Measurements from ENCODE around the gene PRPSAP1. TPM values are rescaled to one million over a fixed set of nuclear protein-coding genes. Genes with fewer than 3 reads are reported as not detected.
"Not testable (repeated sequence)": the region's sequence is repeated elsewhere in the genome, so short reads cannot be mapped to it uniquely, and the experiment has no call there.

PRPSAP1 gene
- total and polyA plus RNA-seq, 2 experiments from 2014 or later: 59.5 to 80.4 TPM

DNA sequence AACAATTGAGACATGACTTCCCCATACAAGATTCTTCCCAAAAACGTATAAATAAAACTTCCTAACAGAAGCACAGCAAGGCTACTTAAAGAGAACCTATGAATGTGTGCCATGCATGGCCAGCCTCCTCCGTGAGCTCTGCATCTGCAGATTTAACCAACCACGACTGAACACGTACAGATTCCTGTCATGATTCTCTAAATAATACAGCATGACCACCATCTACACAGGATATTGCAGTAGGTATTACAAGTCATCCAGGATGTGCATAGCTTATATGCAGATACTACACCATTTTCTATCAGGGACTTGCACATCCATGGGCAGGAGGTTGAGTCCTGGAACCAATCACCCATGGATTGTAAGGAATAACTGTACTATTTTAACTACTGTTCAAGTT lies 44.3 kb downstream of the PRPSAP1 start:
- no peaks in the 10 kb centered on the region for H3K27me3 ChIP-seq
- no peak for DNase-seq (ENCODE audit: low read depth in 1 of 2, low spot score in 1 of 2)
- H3K4me3 ChIP-seq: no peak overlapping the region
- no peaks in the 10 kb centered on the region for H3K9me3 ChIP-seq (ENCODE audit: low read depth)
- no peaks in the 10 kb centered on the region for H3K4me1 ChIP-seq (ENCODE audit: low read depth)
- H3K36me3 ChIP-seq: peaks cover 13% of the 10 kb centered on the region
- TF ChIP-seq, protein P1, sequence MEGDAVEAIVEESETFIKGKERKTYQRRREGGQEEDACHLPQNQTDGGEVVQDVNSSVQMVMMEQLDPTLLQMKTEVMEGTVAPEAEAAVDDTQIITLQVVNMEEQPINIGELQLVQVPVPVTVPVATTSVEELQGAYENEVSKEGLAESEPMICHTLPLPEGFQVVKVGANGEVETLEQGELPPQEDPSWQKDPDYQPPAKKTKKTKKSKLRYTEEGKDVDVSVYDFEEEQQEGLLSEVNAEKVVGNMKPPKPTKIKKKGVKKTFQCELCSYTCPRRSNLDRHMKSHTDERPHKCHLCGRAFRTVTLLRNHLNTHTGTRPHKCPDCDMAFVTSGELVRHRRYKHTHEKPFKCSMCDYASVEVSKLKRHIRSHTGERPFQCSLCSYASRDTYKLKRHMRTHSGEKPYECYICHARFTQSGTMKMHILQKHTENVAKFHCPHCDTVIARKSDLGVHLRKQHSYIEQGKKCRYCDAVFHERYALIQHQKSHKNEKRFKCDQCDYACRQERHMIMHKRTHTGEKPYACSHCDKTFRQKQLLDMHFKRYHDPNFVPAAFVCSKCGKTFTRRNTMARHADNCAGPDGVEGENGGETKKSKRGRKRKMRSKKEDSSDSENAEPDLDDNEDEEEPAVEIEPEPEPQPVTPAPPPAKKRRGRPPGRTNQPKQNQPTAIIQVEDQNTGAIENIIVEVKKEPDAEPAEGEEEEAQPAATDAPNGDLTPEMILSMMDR (IDR thresholded peaks at IDR 0.05; ENCODE audit: low read depth, low read length): no peak
- no peak overlapping the region for H3K27ac ChIP-seq

DNA sequence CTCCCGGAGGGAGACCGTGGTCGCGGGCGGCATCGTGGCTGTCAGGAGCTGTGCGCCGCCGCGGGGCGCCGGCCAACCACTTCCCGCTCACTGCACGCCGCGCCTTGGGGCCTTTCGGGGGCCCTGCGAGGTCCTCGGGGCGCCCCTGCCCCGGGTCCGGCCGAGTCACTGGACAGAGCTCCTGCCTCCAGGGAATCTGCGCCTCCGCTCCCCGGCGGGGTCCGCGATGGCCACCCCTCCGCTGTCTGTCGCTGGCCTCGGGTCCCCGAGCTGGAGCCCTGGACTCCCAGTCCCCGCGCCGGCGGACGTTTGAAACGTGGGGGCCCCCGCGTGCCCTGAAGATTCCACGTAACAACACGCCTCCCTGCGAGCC lies 45.8 kb downstream of the PRPSAP1 start, which contains the start of gene QRICH2:
QRICH2 (minus strand) TSS at position 311 of the 373 bp plus-strand sequence; CDS start at position 33, 278 bp downstream.
- TF ChIP-seq, protein P1 (IDR thresholded peaks at IDR 0.05; ENCODE audit: low read depth, low read length): no peak
- Histone ChIP-seq H3K4me3 (no peak within 1 kb of the TSS), H3K27me3 (no peaks in the 10 kb centered on the region), H3K27ac (no peak within 1 kb of the TSS), H3K9me3 (ENCODE audit: low read depth) (no peaks in the 10 kb centered on the region), H3K4me1 (ENCODE audit: low read depth) (no peaks in the 10 kb centered on the region), H3K36me3 (peaks cover 4% of the 10 kb centered on the region)
- DNase-seq (ENCODE audit: low read depth in 1 of 2, low spot score in 1 of 2): no peak

GRCh38 chr17:76307299-76307965 lies 46.3 kb downstream of the PRPSAP1 start:
- Histone ChIP-seq H3K4me1 (ENCODE audit: low read depth) (no peaks in the 10 kb centered on the region), H3K27me3 (no peaks in the 10 kb centered on the region), H3K36me3 (peaks cover 4% of the 10 kb centered on the region), H3K4me3 (no peak overlapping the region), H3K27ac (no peak overlapping the region), H3K9me3 (ENCODE audit: low read depth) (no peaks in the 10 kb centered on the region)
- TF ChIP-seq, protein P1 (IDR thresholded peaks at IDR 0.05; ENCODE audit: low read depth, low read length): no peak
- DNase-seq (ENCODE audit: low read depth in 1 of 2, low spot score in 1 of 2): no peak

DNA sequence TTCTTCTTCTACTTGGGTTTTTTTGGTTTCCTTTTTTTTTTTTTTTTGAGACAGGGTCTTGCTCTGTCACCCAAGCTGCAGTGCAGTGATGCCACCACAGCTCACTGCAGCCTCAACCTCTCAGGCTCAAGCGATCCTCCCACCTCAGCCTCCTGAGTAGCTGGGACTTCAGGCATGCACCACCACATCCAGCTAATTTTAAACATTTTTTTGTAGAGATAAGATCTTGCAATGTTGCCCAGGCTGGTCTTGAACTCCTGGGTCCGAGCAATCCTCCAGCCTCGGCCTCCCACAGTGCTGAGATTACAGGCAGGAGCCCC lies 48.6 kb downstream of the PRPSAP1 start:
- H3K27ac ChIP-seq; H3K9me3 ChIP-seq (ENCODE audit: low read depth); H3K4me1 ChIP-seq (ENCODE audit: low read depth); H3K4me3 ChIP-seq; H3K36me3 ChIP-seq; H3K27me3 ChIP-seq; DNase-seq (ENCODE audit: low read depth in 1 of 2, low spot score in 1 of 2): not testable (repeated sequence)

GRCh38 chr17:76304226-76305134 lies 49.2 kb downstream of the PRPSAP1 start:
- no peaks in the 10 kb centered on the region for H3K36me3 ChIP-seq
- no peak overlapping the region for H3K27ac ChIP-seq
- DNase-seq (ENCODE audit: low read depth in 1 of 2, low spot score in 1 of 2): no peak
- no peak overlapping the region for H3K4me3 ChIP-seq
- no peaks in the 10 kb centered on the region for H3K9me3 ChIP-seq (ENCODE audit: low read depth)
- H3K27me3 ChIP-seq: no peaks in the 10 kb centered on the region
- TF ChIP-seq, protein P1 (IDR thresholded peaks at IDR 0.05; ENCODE audit: low read depth, low read length): no peak
- H3K4me1 ChIP-seq (ENCODE audit: low read depth): no peaks in the 10 kb centered on the region

GRCh38 chr17:76297436-76297835 lies 56.3 kb downstream of the PRPSAP1 start:
- Histone ChIP-seq H3K36me3 (no peaks in the 10 kb centered on the region), H3K9me3 (ENCODE audit: low read depth) (no peaks in the 10 kb centered on the region), H3K27me3 (no peaks in the 10 kb centered on the region), H3K4me3 (no peak overlapping the region), H3K4me1 (ENCODE audit: low read depth) (no peaks in the 10 kb centered on the region), H3K27ac (no peak overlapping the region)
- no peak for DNase-seq (ENCODE audit: low read depth in 1 of 2, low spot score in 1 of 2)
- TF ChIP-seq, protein P1 (IDR thresholded peaks at IDR 0.05; ENCODE audit: low read depth, low read length): no peak
